HEK293 (cell line): ENCODE measurements around the gene MAPK14.

Source experiments
- CTCF ChIA-PET: fragments of 350-600 bp; formaldehyde crosslinking; extraction: SDS; loops from one replicate; lab custom pipeline; 2021; ENCODE audit warnings: antibody characterized with exemption; lab: Yijun Ruan, JAX
- POLR2A ChIA-PET: fragments of 300-600 bp; formaldehyde crosslinking; extraction: SDS; loops from one replicate; lab custom pipeline; 2020; ENCODE audit warnings: antibody characterized with exemption, inconsistent platforms; lab: Yijun Ruan, JAX
- H3K27ac ChIP-seq: fragments of 200-500 bp; sonication (Bioruptor generic); 2 replicates; pipeline ENCODE4 v1.5.1; 2014; ENCODE audit warnings: low read depth, low read length, control low read depth, inconsistent platforms; ENCODE audit errors: extremely low read depth
- H3K36me3 ChIP-seq, 2 experiments: fragments of 200-500 bp in 1 of 2; sonication (Bioruptor generic) in 1 of 2; 1 replicate in 1 of 2; 2 replicates in 1 of 2; pipeline ENCODE4 v1.5.1; 2014 to 2017; ENCODE audit warnings: inconsistent platforms in 2 of 2, low read length in 2 of 2; ENCODE audit not compliant: control insufficient read depth in 2 of 2, insufficient read depth in 1 of 2
- H3K4me1 ChIP-seq: fragments of 200-500 bp; sonication (Bioruptor generic); 2 replicates; pipeline ENCODE4 v1.5.1; 2014; ENCODE audit warnings: mild to moderate bottlenecking, low read length, inconsistent platforms; ENCODE audit not compliant: control insufficient read depth, insufficient read depth
- H3K4me3 ChIP-seq: 2 replicates; pipeline ENCODE4 v1.5.1; 2011; ENCODE audit warnings: low read depth, mild to moderate bottlenecking, control low read depth, low read length, moderate library complexity
- H3K9me3 ChIP-seq: fragments of 200-500 bp; sonication (Bioruptor generic); 2 replicates; pipeline ENCODE4 v1.5.1; 2014; ENCODE audit warnings: low read depth, low read length, inconsistent platforms; ENCODE audit not compliant: control insufficient read depth, insufficient read depth
- BCL11A ChIP-seq: fragments of 450-650 bp; formaldehyde crosslinking; IDR thresholded peaks from 2 replicates; pipeline ENCODE4 v1.5.1; 2016; ENCODE audit warnings: low read depth, missing biosample characterization, missing genetic modification characterization
- KLF8 ChIP-seq: fragments of 450-650 bp; formaldehyde crosslinking; IDR thresholded peaks from 2 replicates; pipeline ENCODE4 v1.5.1; 2016; ENCODE audit warnings: missing biosample characterization, missing genetic modification characterization
- MYNN ChIP-seq: fragments of 450-650 bp; formaldehyde crosslinking; IDR thresholded peaks from 2 replicates; pipeline ENCODE4 v1.5.1; 2016; ENCODE audit warnings: missing biosample characterization, missing genetic modification characterization, borderline replicate concordance
- SETDB1 ChIP-seq: IDR thresholded peaks from one replicate; pipeline ENCODE4 v1.6.1; 2017; ENCODE audit warnings: mild to moderate bottlenecking, low read length, moderate library complexity, mixed read lengths; ENCODE audit not compliant: insufficient read length
- ZBTB20 ChIP-seq: fragments of 450-650 bp; formaldehyde crosslinking; IDR thresholded peaks from 2 replicates; pipeline ENCODE4 v1.5.1; 2016; ENCODE audit warnings: missing biosample characterization, missing genetic modification characterization
- ZNF140 ChIP-seq: fragments of 450-650 bp; formaldehyde crosslinking; IDR thresholded peaks from 2 replicates; pipeline ENCODE4 v1.5.1; 2016; ENCODE audit warnings: missing biosample characterization, missing genetic modification characterization
- ZNF2 ChIP-seq: fragments of 450-650 bp; formaldehyde crosslinking; IDR thresholded peaks from 2 replicates; pipeline ENCODE4 v1.5.1; 2016; ENCODE audit warnings: missing biosample characterization, missing genetic modification characterization
- ZNF335 ChIP-seq: fragments of 450-650 bp; formaldehyde crosslinking; conservative IDR thresholded peaks from 2 replicates; pipeline ENCODE4 v1.5.1; 2016; ENCODE audit warnings: missing biosample characterization, missing genetic modification characterization
- ZNF350 ChIP-seq: fragments of 450-650 bp; formaldehyde crosslinking; IDR thresholded peaks from 2 replicates; pipeline ENCODE4 v1.5.0; 2017; ENCODE audit warnings: missing biosample characterization, mild to moderate bottlenecking, missing genetic modification characterization
- ZNF366 ChIP-seq: fragments of 450-650 bp; formaldehyde crosslinking; conservative IDR thresholded peaks from 2 replicates; pipeline ENCODE4 v1.5.1; 2016; ENCODE audit warnings: missing biosample characterization, missing genetic modification characterization
- ZNF404 ChIP-seq: fragments of 450-650 bp; formaldehyde crosslinking; IDR thresholded peaks from 2 replicates; pipeline ENCODE4 v1.5.1; 2017; ENCODE audit warnings: missing biosample characterization, missing genetic modification characterization
- ZNF416 ChIP-seq: fragments of 450-650 bp; formaldehyde crosslinking; IDR thresholded peaks from 2 replicates; pipeline ENCODE4 v1.5.1; 2016; ENCODE audit warnings: missing biosample characterization, missing genetic modification characterization
- ZNF433 ChIP-seq: fragments of 450-650 bp; formaldehyde crosslinking; IDR thresholded peaks from 2 replicates; pipeline ENCODE4 v1.5.1; 2016; ENCODE audit warnings: missing biosample characterization, missing genetic modification characterization, low read depth
- ZNF521 ChIP-seq: fragments of 450-650 bp; formaldehyde crosslinking; IDR thresholded peaks from 2 replicates; pipeline ENCODE4 v1.5.1; 2017; ENCODE audit warnings: missing biosample characterization, mild to moderate bottlenecking, missing genetic modification characterization
- ZNF530 ChIP-seq: fragments of 450-650 bp; formaldehyde crosslinking; IDR thresholded peaks from 2 replicates; pipeline ENCODE4 v1.5.1; 2016; ENCODE audit warnings: low read depth, missing biosample characterization, missing genetic modification characterization
- ZNF544 ChIP-seq: fragments of 450-650 bp; formaldehyde crosslinking; IDR thresholded peaks from 2 replicates; pipeline ENCODE4 v1.5.0; 2017; ENCODE audit warnings: missing biosample characterization, missing genetic modification characterization
- ZNF571 ChIP-seq: fragments of 450-650 bp; formaldehyde crosslinking; IDR thresholded peaks from 2 replicates; pipeline ENCODE4 v1.5.0; 2017; ENCODE audit warnings: missing biosample characterization, missing genetic modification characterization
- ZNF629 ChIP-seq: fragments of 450-650 bp; formaldehyde crosslinking; IDR thresholded peaks from 2 replicates; pipeline ENCODE4 v1.5.1; 2017; ENCODE audit warnings: missing biosample characterization, missing genetic modification characterization
- ZNF660 ChIP-seq: fragments of 450-650 bp; IDR thresholded peaks from 2 replicates; pipeline ENCODE4 v1.5.1; 2018; ENCODE audit warnings: missing biosample characterization, mild to moderate bottlenecking, missing genetic modification characterization
- ZNF677 ChIP-seq: fragments of 450-650 bp; IDR thresholded peaks from 2 replicates; pipeline ENCODE4 v1.5.0; 2018; ENCODE audit warnings: missing biosample characterization, mild to moderate bottlenecking, missing genetic modification characterization, moderate library complexity
- ZNF707 ChIP-seq: fragments of 450-650 bp; formaldehyde crosslinking; IDR thresholded peaks from 2 replicates; pipeline ENCODE4 v1.5.1; 2016; ENCODE audit warnings: missing biosample characterization, missing genetic modification characterization
- ZNF843 ChIP-seq: fragments of 450-650 bp; formaldehyde crosslinking; IDR thresholded peaks from 2 replicates; pipeline ENCODE4 v1.5.1; 2016; ENCODE audit warnings: missing biosample characterization, missing genetic modification characterization
- TF ChIP-seq, protein P1 (sequence below): fragments of 450-650 bp; formaldehyde crosslinking; IDR thresholded peaks from 2 replicates; pipeline ENCODE4 v1.5.1; 2016; ENCODE audit warnings: missing biosample characterization, missing genetic modification characterization
- TF ChIP-seq, protein P2 (sequence below): fragments of 450-650 bp; IDR thresholded peaks from 2 replicates; pipeline ENCODE4 v1.5.1; 2018; ENCODE audit warnings: missing biosample characterization, mild to moderate bottlenecking, missing genetic modification characterization
- TF ChIP-seq, protein P3 (sequence below): fragments of 450-650 bp; formaldehyde crosslinking; IDR thresholded peaks from 2 replicates; pipeline ENCODE4 v1.5.1; 2016; ENCODE audit warnings: missing biosample characterization, missing genetic modification characterization
- TF ChIP-seq, protein P4 (sequence below): fragments of 450-650 bp; formaldehyde crosslinking; IDR thresholded peaks from 2 replicates; pipeline ENCODE4 v1.5.1; 2017; ENCODE audit warnings: missing biosample characterization, missing genetic modification characterization
- TF ChIP-seq, protein P5 (sequence below): fragments of 450-650 bp; formaldehyde crosslinking; IDR thresholded peaks from 2 replicates; pipeline ENCODE4 v1.5.1; 2017; ENCODE audit warnings: missing biosample characterization, missing genetic modification characterization
- TF ChIP-seq, protein P6 (sequence below): fragments of 450-650 bp; formaldehyde crosslinking; IDR thresholded peaks from 2 replicates; pipeline ENCODE4 v1.5.1; 2016; ENCODE audit warnings: missing biosample characterization, missing genetic modification characterization

Gene MAPK14

DNA sequence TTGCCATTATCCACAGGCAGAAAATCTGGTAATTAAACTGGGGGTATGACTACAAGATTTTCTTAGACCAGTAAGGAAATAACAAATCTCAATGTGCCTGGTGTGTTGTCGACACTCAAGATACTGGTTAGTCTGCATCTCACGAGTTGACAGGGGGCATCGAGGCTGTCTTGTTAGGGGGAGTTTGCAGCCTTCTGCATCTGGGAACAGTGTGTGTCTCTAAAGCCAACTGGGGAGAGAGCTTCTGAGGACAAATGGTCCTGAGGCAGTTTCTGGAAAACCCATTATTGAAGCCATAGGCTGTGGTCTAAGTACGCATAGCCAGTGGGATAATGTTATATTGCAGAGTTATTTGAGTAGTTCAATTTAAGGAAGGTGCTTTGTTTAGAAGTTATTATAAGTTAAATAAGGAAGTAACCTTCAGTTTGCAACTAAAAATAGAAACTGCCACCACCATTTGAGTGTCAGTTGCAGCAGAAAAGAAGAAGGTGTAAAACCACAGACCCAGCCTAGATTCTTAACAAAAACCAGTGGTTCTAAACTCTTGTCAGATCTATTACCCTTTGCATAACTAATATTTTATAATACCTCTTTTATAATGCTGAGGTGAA lies 87.3 kb downstream of the MAPK14 start:
- TF ChIP-seq MYNN (tag by site-specific recombination) (no peak), BCL11A (tag by site-specific recombination) (no peak), ZNF521 (tag by site-specific recombination) (no peak), ZNF660 (tag by site-specific recombination) (no peak), ZNF629 (tag by site-specific recombination) (no peak), ZNF366 (tag by site-specific recombination) (no peak), ZNF350 (tag by site-specific recombination) (no peak), ZNF843 (no peak), ZNF2 (tag by site-specific recombination) (no peak), ZNF677 (no peak), ZNF335 (tag by site-specific recombination) (no peak), ZBTB20 (tag by site-specific recombination) (no peak)
- TF ChIP-seq, protein P1, sequence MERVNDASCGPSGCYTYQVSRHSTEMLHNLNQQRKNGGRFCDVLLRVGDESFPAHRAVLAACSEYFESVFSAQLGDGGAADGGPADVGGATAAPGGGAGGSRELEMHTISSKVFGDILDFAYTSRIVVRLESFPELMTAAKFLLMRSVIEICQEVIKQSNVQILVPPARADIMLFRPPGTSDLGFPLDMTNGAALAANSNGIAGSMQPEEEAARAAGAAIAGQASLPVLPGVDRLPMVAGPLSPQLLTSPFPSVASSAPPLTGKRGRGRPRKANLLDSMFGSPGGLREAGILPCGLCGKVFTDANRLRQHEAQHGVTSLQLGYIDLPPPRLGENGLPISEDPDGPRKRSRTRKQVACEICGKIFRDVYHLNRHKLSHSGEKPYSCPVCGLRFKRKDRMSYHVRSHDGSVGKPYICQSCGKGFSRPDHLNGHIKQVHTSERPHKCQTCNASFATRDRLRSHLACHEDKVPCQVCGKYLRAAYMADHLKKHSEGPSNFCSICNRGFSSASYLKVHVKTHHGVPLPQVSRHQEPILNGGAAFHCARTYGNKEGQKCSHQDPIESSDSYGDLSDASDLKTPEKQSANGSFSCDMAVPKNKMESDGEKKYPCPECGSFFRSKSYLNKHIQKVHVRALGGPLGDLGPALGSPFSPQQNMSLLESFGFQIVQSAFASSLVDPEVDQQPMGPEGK: no peak
- TF ChIP-seq, protein P2, sequence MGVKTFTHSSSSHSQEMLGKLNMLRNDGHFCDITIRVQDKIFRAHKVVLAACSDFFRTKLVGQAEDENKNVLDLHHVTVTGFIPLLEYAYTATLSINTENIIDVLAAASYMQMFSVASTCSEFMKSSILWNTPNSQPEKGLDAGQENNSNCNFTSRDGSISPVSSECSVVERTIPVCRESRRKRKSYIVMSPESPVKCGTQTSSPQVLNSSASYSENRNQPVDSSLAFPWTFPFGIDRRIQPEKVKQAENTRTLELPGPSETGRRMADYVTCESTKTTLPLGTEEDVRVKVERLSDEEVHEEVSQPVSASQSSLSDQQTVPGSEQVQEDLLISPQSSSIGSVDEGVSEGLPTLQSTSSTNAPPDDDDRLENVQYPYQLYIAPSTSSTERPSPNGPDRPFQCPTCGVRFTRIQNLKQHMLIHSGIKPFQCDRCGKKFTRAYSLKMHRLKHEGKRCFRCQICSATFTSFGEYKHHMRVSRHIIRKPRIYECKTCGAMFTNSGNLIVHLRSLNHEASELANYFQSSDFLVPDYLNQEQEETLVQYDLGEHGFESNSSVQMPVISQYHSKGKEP (tag by site-specific recombination): no peak
- Histone ChIP-seq H3K9me3 (no peaks in the 10 kb centered on the region), H3K27ac (no peak overlapping the region), H3K36me3 (peaks cover 0 to 9% of the 10 kb centered on the region in 2 experiments), H3K4me1 (no peaks in the 10 kb centered on the region), H3K4me3 (no peak overlapping the region)
- POLR2A ChIA-PET: interaction anchor here (0.6 kb wide), 1 partner anchor 451 kb away, joined by 3 read pairs; no protein-coding TSS in a partner anchor
- CTCF ChIA-PET: interaction anchor here (0.9 kb wide), 1 partner anchor 20 kb away, joined by 4 read pairs; no protein-coding TSS in a partner anchor

DNA sequence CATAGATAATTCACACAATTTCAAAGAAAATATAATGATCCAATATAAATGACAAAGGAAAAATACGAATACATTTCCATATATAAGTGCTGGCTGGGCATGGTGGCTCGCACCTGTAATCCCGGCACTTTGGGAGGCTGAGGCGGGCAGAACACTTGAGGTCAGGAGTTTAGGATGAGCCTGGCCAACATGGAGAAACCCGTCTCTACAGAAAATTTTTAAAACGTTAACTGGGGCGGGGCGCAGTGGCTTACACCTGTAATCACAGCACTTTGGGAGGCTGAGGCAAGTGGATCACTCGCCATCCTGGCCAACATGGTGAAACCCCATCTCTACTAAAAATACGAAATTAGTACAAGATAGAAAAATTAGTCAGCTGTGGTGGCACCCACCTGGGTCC lies 87.8 kb downstream of the MAPK14 start:
- H3K27ac ChIP-seq: no peak overlapping the region
- H3K9me3 ChIP-seq: no peaks in the 10 kb centered on the region
- H3K4me3 ChIP-seq: no peak overlapping the region
- CTCF ChIA-PET: interaction anchor here (0.6 to 0.9 kb wide), 2 partner anchors 9 to 20 kb away, joined by 3 to 4 read pairs; no protein-coding TSS in a partner anchor
- POLR2A ChIA-PET: no interaction called here
- H3K36me3 ChIP-seq: peaks cover 0 to 4% of the 10 kb centered on the region in 2 experiments
- H3K4me1 ChIP-seq: no peaks in the 10 kb centered on the region
- TF ChIP-seq, protein P3, sequence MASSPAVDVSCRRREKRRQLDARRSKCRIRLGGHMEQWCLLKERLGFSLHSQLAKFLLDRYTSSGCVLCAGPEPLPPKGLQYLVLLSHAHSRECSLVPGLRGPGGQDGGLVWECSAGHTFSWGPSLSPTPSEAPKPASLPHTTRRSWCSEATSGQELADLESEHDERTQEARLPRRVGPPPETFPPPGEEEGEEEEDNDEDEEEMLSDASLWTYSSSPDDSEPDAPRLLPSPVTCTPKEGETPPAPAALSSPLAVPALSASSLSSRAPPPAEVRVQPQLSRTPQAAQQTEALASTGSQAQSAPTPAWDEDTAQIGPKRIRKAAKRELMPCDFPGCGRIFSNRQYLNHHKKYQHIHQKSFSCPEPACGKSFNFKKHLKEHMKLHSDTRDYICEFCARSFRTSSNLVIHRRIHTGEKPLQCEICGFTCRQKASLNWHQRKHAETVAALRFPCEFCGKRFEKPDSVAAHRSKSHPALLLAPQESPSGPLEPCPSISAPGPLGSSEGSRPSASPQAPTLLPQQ: no peak
- TF ChIP-seq ZNF416 (tag by site-specific recombination) (no peak), KLF8 (tag by site-specific recombination) (no peak), ZNF544 (no peak), ZNF707 (no peak), ZNF433 (tag by site-specific recombination) (no peak), SETDB1 (no peak), ZNF404 (tag by site-specific recombination) (no peak), ZNF843 (no peak), ZNF571 (tag by site-specific recombination) (no peak), ZNF530 (no peak), ZNF140 (tag by site-specific recombination) (no peak)
- TF ChIP-seq, protein P4, sequence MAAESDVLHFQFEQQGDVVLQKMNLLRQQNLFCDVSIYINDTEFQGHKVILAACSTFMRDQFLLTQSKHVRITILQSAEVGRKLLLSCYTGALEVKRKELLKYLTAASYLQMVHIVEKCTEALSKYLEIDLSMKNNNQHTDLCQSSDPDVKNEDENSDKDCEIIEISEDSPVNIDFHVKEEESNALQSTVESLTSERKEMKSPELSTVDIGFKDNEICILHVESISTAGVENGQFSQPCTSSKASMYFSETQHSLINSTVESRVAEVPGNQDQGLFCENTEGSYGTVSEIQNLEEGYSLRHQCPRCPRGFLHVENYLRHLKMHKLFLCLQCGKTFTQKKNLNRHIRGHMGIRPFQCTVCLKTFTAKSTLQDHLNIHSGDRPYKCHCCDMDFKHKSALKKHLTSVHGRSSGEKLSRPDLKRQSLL: no peak
- TF ChIP-seq, protein P5, sequence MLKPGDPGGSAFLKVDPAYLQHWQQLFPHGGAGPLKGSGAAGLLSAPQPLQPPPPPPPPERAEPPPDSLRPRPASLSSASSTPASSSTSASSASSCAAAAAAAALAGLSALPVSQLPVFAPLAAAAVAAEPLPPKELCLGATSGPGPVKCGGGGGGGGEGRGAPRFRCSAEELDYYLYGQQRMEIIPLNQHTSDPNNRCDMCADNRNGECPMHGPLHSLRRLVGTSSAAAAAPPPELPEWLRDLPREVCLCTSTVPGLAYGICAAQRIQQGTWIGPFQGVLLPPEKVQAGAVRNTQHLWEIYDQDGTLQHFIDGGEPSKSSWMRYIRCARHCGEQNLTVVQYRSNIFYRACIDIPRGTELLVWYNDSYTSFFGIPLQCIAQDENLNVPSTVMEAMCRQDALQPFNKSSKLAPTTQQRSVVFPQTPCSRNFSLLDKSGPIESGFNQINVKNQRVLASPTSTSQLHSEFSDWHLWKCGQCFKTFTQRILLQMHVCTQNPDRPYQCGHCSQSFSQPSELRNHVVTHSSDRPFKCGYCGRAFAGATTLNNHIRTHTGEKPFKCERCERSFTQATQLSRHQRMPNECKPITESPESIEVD (tag by site-specific recombination): no peak
- TF ChIP-seq, protein P6, sequence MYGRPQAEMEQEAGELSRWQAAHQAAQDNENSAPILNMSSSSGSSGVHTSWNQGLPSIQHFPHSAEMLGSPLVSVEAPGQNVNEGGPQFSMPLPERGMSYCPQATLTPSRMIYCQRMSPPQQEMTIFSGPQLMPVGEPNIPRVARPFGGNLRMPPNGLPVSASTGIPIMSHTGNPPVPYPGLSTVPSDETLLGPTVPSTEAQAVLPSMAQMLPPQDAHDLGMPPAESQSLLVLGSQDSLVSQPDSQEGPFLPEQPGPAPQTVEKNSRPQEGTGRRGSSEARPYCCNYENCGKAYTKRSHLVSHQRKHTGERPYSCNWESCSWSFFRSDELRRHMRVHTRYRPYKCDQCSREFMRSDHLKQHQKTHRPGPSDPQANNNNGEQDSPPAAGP: no peak
